ENCODE results near the gene MSMP.

Gene MSMP

GRCh38 chr9:35730486-35730854 is 23.6 kb downstream of the MSMP start:
- Histone ChIP-seq H3K9me2 (replicated peaks; ENCODE audit: insufficient read depth, low read length) (no peaks in the 10 kb centered on the region), H3K9ac (ENCODE audit: low read length) (peak overlapping the region; percentile 76; the same call in 1 of the 2 replicates), H4K20me1 (ENCODE audit: low read depth, low read length) (no peaks in the 10 kb centered on the region; the same call in 1 of the 2 replicates), H3K4me2 (ENCODE audit: low read depth, low read length, poor library complexity, severe bottlenecking) (peak overlapping the region; percentile 95), H3K36me3 (ENCODE audit: low read length) (no peaks in the 10 kb centered on the region), H3K9me3 (ENCODE audit: insufficient read depth, low read length) (no peaks in the 10 kb centered on the region), H3F3A (ENCODE audit: insufficient read depth) (peaks cover 10% of the 10 kb centered on the region; the same call in 1 of the 2 replicates), H3K79me2 (ENCODE audit: insufficient read depth, low read length) (peaks cover 60% of the 10 kb centered on the region), H2AFZ (ENCODE audit: low read depth, low read length, severe bottlenecking) (no peak overlapping the region), H3K27me3 (ENCODE audit: low read length) (no peaks in the 10 kb centered on the region), H3K4me3 (ENCODE audit: insufficient read depth, low read length, poor library complexity, severe bottlenecking) (peak overlapping the region; percentile 87), H3K27ac (ENCODE audit: low read depth, low read length) (no peak overlapping the region)
- no peak for TF ChIP-seq CTCF (IDR thresholded peaks at IDR 0.05; ENCODE audit: insufficient read depth, low read length, poor library complexity, severe bottlenecking)
- TF ChIP-seq EZH2phosphoT487 (conservative IDR thresholded peaks at IDR 0.05; ENCODE audit: low read length) = no peak

GRCh38 chr9:35729700-35730485 is 24.2 kb downstream of the MSMP start:
- Histone ChIP-seq H3K4me2 (ENCODE audit: low read depth, low read length, poor library complexity, severe bottlenecking) (peak overlapping the region; percentile 95), H3K27me3 (ENCODE audit: low read length) (no peaks in the 10 kb centered on the region), H3K79me2 (ENCODE audit: insufficient read depth, low read length) (peaks cover 60% of the 10 kb centered on the region), H3K4me3 (ENCODE audit: insufficient read depth, low read length, poor library complexity, severe bottlenecking) (peak overlapping the region; percentile 87), H3K9ac (ENCODE audit: low read length) (peak overlapping the region; percentile 9; the same call in 1 of the 2 replicates), H3K36me3 (ENCODE audit: low read length) (no peaks in the 10 kb centered on the region), H2AFZ (ENCODE audit: low read depth, low read length, severe bottlenecking) (no peak overlapping the region), H3K27ac (ENCODE audit: low read depth, low read length) (no peak overlapping the region), H3F3A (ENCODE audit: insufficient read depth) (peaks cover 10% of the 10 kb centered on the region; the same call in 1 of the 2 replicates), H3K9me3 (ENCODE audit: insufficient read depth, low read length) (no peaks in the 10 kb centered on the region), H3K9me2 (replicated peaks; ENCODE audit: insufficient read depth, low read length) (no peaks in the 10 kb centered on the region), H4K20me1 (ENCODE audit: low read depth, low read length) (no peaks in the 10 kb centered on the region; the same call in 1 of the 2 replicates)
- no peak for TF ChIP-seq EZH2phosphoT487 (conservative IDR thresholded peaks at IDR 0.05; ENCODE audit: low read length)
- peak; percentile 65 for TF ChIP-seq CTCF (IDR thresholded peaks at IDR 0.05; ENCODE audit: insufficient read depth, low read length, poor library complexity, severe bottlenecking)

GRCh38 chr9:35729101-35729500 is 25.0 kb downstream of the MSMP start:
- H2AFZ ChIP-seq (ENCODE audit: low read depth, low read length, severe bottlenecking) = no peak overlapping the region
- no peaks in the 10 kb centered on the region for H3K9me3 ChIP-seq (ENCODE audit: insufficient read depth, low read length)
- no peak overlapping the region for H3K27ac ChIP-seq (ENCODE audit: low read depth, low read length)
- peak overlapping the region; percentile 95 for H3K4me2 ChIP-seq (ENCODE audit: low read depth, low read length, poor library complexity, severe bottlenecking)
- no peaks in the 10 kb centered on the region for H3K27me3 ChIP-seq (ENCODE audit: low read length)
- no peak for TF ChIP-seq CTCF (IDR thresholded peaks at IDR 0.05; ENCODE audit: insufficient read depth, low read length, poor library complexity, severe bottlenecking)
- TF ChIP-seq EZH2phosphoT487 (conservative IDR thresholded peaks at IDR 0.05; ENCODE audit: low read length) = no peak
- no peaks in the 10 kb centered on the region for H3K9me2 ChIP-seq (replicated peaks; ENCODE audit: insufficient read depth, low read length)
- H3K36me3 ChIP-seq (ENCODE audit: low read length) = peaks cover 7% of the 10 kb centered on the region; the same call in 1 of the 2 replicates
- H4K20me1 ChIP-seq (ENCODE audit: low read depth, low read length) = no peaks in the 10 kb centered on the region; the same call in 1 of the 2 replicates
- no peak overlapping the region for H3K4me3 ChIP-seq (ENCODE audit: insufficient read depth, low read length, poor library complexity, severe bottlenecking)
- H3F3A ChIP-seq (ENCODE audit: insufficient read depth) = peaks cover 8% of the 10 kb centered on the region; the same call in 1 of the 2 replicates
- peak overlapping the region; percentile 9; the same call in 1 of the 2 replicates for H3K9ac ChIP-seq (ENCODE audit: low read length)
- peaks cover 60% of the 10 kb centered on the region for H3K79me2 ChIP-seq (ENCODE audit: insufficient read depth, low read length)
